Activated T-cell treated with anti-CD3 and anti-CD28 coated beads, Interleukin-2, amount 50 U/mL, for 72 hours (primary cell): ENCODE data around the gene TGM1. TPM values are rescaled to one million over a fixed set of nuclear protein-coding genes. Genes with fewer than 3 reads are reported as not detected.
"Not testable (repeated sequence)": the region's sequence is repeated elsewhere in the genome, so short reads cannot be mapped to it uniquely, and the experiment has no call there.

Source experiments
- ATAC-seq, 2 donors: fragments of 150-1000 bp; cut with Tn5 transposase; replicated peaks in 1 of 2; 2 replicates each; pipeline ENCODE4 v1.10.0; 2021; ENCODE audit warnings: moderate library complexity in 2 of 2, mild to moderate bottlenecking in 1 of 2
- DNase-seq, 2 donors: peaks; one replicate each; pipeline ENCODE4 v3.0.0; 2021 to 2022; ENCODE audit warnings: mixed read lengths in 1 of 2
- H3K27ac Mint-ChIP-seq: one replicate; pipeline ENCODE4 v1.8.0; 2022; ENCODE audit warnings: mild to moderate bottlenecking, moderate library complexity, mixed read lengths
- H3K27me3 Mint-ChIP-seq: one replicate; pipeline ENCODE4 v1.8.0; 2022; ENCODE audit warnings: low read depth, mixed read lengths
- H3K36me3 Mint-ChIP-seq, 2 donors: one replicate each; pipeline ENCODE4 v1.8.0; 2022; ENCODE audit warnings: mixed read lengths in 2 of 2, mild to moderate bottlenecking in 1 of 2; ENCODE audit not compliant: insufficient read depth in 2 of 2
- H3K4me1 Mint-ChIP-seq: one replicate; pipeline ENCODE4 v1.8.0; 2022; ENCODE audit warnings: low read depth, mixed read lengths
- H3K4me3 Mint-ChIP-seq, 2 donors: one replicate each; pipeline ENCODE4 v1.8.0; 2022; ENCODE audit warnings: mild to moderate bottlenecking in 2 of 2, mixed read lengths in 2 of 2, moderate library complexity in 2 of 2
- H3K9me3 Mint-ChIP-seq, 2 donors: one replicate each; pipeline ENCODE4 v1.8.0; 2022; ENCODE audit warnings: mixed read lengths in 2 of 2
- total RNA-seq, 2 donors: library from RNA; stranded (reverse); gene quantifications; one replicate each; pipeline ENCODE4 v1.2.3, GENCODE V29; 2022

The TGM1 gene
- total RNA-seq, 2 donors from 2014 or later = 9.3 to 14.0 TPM

DNA sequence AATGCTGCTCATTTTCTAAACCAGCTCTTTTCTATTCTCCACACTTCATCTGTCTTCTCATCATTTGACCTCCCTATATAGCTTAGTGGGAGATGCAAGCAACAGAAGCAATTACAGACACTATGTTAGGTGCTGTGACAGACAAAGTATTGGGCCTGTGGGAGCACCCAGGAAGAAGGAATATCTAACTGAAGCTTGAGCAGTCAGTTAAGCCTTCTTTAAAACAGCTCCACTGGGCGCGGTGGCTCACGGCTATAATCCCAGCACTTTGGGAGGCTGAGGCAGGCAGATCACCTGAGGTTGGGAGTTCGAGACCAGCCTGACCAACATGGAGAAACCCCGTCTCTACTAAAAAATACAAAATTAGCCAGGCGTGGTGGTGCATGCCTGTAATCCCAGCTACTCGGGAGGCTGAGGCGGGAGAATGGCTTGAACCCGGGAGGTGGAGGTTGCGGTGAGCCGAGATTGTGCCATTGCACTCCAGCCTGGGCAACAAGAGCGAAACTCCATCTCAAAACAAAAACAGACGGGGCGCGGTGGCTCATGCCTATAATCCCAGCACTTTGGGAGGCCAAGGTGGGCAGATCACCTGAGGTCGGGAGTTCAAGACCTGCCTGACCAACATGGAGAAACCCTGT lies 59.6 kb downstream of the TGM1 start:
- not testable (repeated sequence) for ATAC-seq, H3K27ac Mint-ChIP-seq, DNase-seq, H3K9me3 Mint-ChIP-seq, H3K27me3 Mint-ChIP-seq, H3K4me3 Mint-ChIP-seq
- Mint-ChIP-seq H3K36me3 (peaks cover 27 to 48% of the 10 kb centered on the region in 2 donors), H3K4me1 (peaks cover 22% of the 10 kb centered on the region)

GRCh38 chr14:24202538-24202937 lies 60.4 kb downstream of the TGM1 start:
- Mint-ChIP-seq H3K36me3 (peaks cover 25 to 41% of the 10 kb centered on the region in 2 donors), H3K4me1 (peaks cover 28% of the 10 kb centered on the region)
- not testable (repeated sequence) for H3K27me3 Mint-ChIP-seq, H3K9me3 Mint-ChIP-seq, H3K4me3 Mint-ChIP-seq, H3K27ac Mint-ChIP-seq, DNase-seq, ATAC-seq

Other genes with a start within 250 kb of the TGM1 start
- 1 to 10 TPM; 1.9 to 2.1 TPM for gene CARMIL3, start 211.2 kb downstream of the TGM1 start, total RNA-seq
- under 1 TPM; 0.12 to 0.14 TPM for gene CPNE6, start 191.6 kb downstream of the TGM1 start, total RNA-seq
- gene PCK2, start 168.9 kb downstream of the TGM1 start, total RNA-seq = 100 to 1,000 TPM; 161 to 180 TPM
- gene DCAF11, start 148.4 kb downstream of the TGM1 start, total RNA-seq = 100 to 1,000 TPM; 109 to 124 TPM
- gene NRL, start 148.2 kb downstream of the TGM1 start, total RNA-seq = 1 to 10 TPM; 5.2 TPM
- 1 to 10 TPM in 1 of 2 donors, under 1 TPM in 1; 0.46 to 2.2 TPM for gene FITM1, start 132.5 kb downstream of the TGM1 start, total RNA-seq
- 100 to 1,000 TPM; 342 to 378 TPM for gene PSME1, start 127.0 kb downstream of the TGM1 start, total RNA-seq
- 10 to 100 TPM; 38.0 to 56.5 TPM for gene EMC9, start 121.6 kb downstream of the TGM1 start, total RNA-seq
- 100 to 1,000 TPM; 369 to 376 TPM for gene PSME2, start 116.6 kb downstream of the TGM1 start, total RNA-seq
- 10 to 100 TPM; 88.7 to 90.6 TPM for gene RNF31, start 115.7 kb downstream of the TGM1 start, total RNA-seq
- gene IRF9, start 101.9 kb downstream of the TGM1 start, total RNA-seq = 100 to 1,000 TPM; 245 to 263 TPM
- gene REC8, start 91.1 kb downstream of the TGM1 start, total RNA-seq = 10 to 100 TPM; 48.0 to 57.9 TPM
- 10 to 100 TPM; 30.9 to 38.0 TPM for gene IPO4, start 74.4 kb downstream of the TGM1 start, total RNA-seq
- 10 to 100 TPM; 27.4 to 32.5 TPM for gene TM9SF1, start 67.7 kb downstream of the TGM1 start, total RNA-seq
- gene TSSK4, start 57.5 kb downstream of the TGM1 start, total RNA-seq = under 1 TPM in 1 of 2 donors, not detected in 1; 0.88 TPM
- gene CHMP4A, start 49.7 kb downstream of the TGM1 start, total RNA-seq = 100 to 1,000 TPM; 105 to 119 TPM
- gene MDP1, start 47.1 kb downstream of the TGM1 start, total RNA-seq = 10 to 100 TPM; 16.8 to 20.2 TPM
- 100 to 1,000 TPM; 127 to 148 TPM for gene NEDD8, start 30.8 kb downstream of the TGM1 start, total RNA-seq
- gene GMPR2, start 30.2 kb downstream of the TGM1 start, total RNA-seq = 10 to 100 TPM; 67.5 to 75.5 TPM
- 100 to 1,000 TPM in 1 of 2 donors, 10 to 100 TPM in 1; 87.7 to 103 TPM for gene TINF2, start 20.6 kb downstream of the TGM1 start, total RNA-seq
- gene RABGGTA, start 8.4 kb upstream of the TGM1 start, total RNA-seq = 10 to 100 TPM; 53.8 to 56.2 TPM
- gene DHRS1, start 36.6 kb upstream of the TGM1 start, total RNA-seq = 10 to 100 TPM; 28.5 to 29.0 TPM
- 10 to 100 TPM; 31.7 to 34.0 TPM for gene NOP9, start 36.7 kb upstream of the TGM1 start, total RNA-seq
- gene CIDEB, start 44.8 kb upstream of the TGM1 start, total RNA-seq = 10 to 100 TPM; 11.6 to 12.9 TPM
- 10 to 100 TPM; 21.5 to 23.4 TPM for gene LTB4R2, start 47.0 kb upstream of the TGM1 start, total RNA-seq
- gene LTB4R, start 48.3 kb upstream of the TGM1 start, total RNA-seq = 10 to 100 TPM; 27.1 to 28.5 TPM
- 1 to 10 TPM; 4.6 to 6.9 TPM for gene ADCY4, start 71.9 kb upstream of the TGM1 start, total RNA-seq
- 10 to 100 TPM; 11.0 to 18.6 TPM for gene RIPK3, start 76.8 kb upstream of the TGM1 start, total RNA-seq
- 10 to 100 TPM in 1 of 2 donors, 1 to 10 TPM in 1; 2.6 to 11.3 TPM for gene NFATC4, start 105.0 kb upstream of the TGM1 start, total RNA-seq
- gene NYNRIN, start 135.8 kb upstream of the TGM1 start, total RNA-seq = under 1 TPM; 0.09 to 0.14 TPM
- gene CBLN3, start 166.5 kb upstream of the TGM1 start, total RNA-seq = 10 to 100 TPM; 15.7 to 30.7 TPM
- gene KHNYN, start 166.8 kb upstream of the TGM1 start, total RNA-seq = 100 to 1,000 TPM; 114 to 126 TPM
- gene SDR39U1, start 179.6 kb upstream of the TGM1 start, total RNA-seq = 10 to 100 TPM; 38.5 to 44.8 TPM
- not detected for gene CMA1, start 245.1 kb upstream of the TGM1 start, total RNA-seq